ENCODE measurements around the gene SIPA1L2.

The SIPA1L2 gene

GRCh38 chr1:232630047-232630893 is at the start of gene SIPA1L2 (continued):
- peak; percentile 31 for TF ChIP-seq SP3 (tag by site-specific recombination; IDR thresholded peaks at IDR 0.05)
- no peak for TF ChIP-seq ZNF169 (tag by site-specific recombination; IDR thresholded peaks at IDR 0.05)
- peak; percentile 40 for TF ChIP-seq ZNF654 (tag by site-specific recombination; IDR thresholded peaks at IDR 0.05; ENCODE audit: low read depth)
- peak; percentile 30; the same call in 1 of the 2 replicates for TF ChIP-seq ZSCAN23 (tag by site-specific recombination; IDR thresholded peaks at IDR 0.05)
- peak; percentile 100 for TF ChIP-seq CTCF (tag by site-specific recombination; IDR thresholded peaks at IDR 0.05)
- peak; percentile 70; the same call in 1 of the 2 replicates for TF ChIP-seq ZSCAN5A (tag by site-specific recombination; IDR thresholded peaks at IDR 0.05)
- TF ChIP-seq REPIN1 (tag by site-specific recombination; IDR thresholded peaks at IDR 0.05; ENCODE audit: low read depth), result no peak
- no peak for TF ChIP-seq ZNF792 (tag by site-specific recombination; IDR thresholded peaks at IDR 0.05)
- peak; percentile 94; the same call in 1 of the 2 replicates for TF ChIP-seq KLF8 (tag by site-specific recombination; IDR thresholded peaks at IDR 0.05)
- TF ChIP-seq ZNF138 (tag by site-specific recombination; IDR thresholded peaks at IDR 0.05; ENCODE audit: borderline replicate concordance), result no peak
- TF ChIP-seq ZNF623 (tag by site-specific recombination; IDR thresholded peaks at IDR 0.05), result 0 out of 2 replicates have a peak, but pooled peaks have one; percentile 16
- 0 out of 2 replicates have a peak, but pooled peaks have one; percentile 1 for TF ChIP-seq ZNF16 (tag by site-specific recombination; IDR thresholded peaks at IDR 0.05; ENCODE audit: low read depth)
- no peak for TF ChIP-seq ZNF549 (tag by site-specific recombination; IDR thresholded peaks at IDR 0.05)
- no peak for TF ChIP-seq ZNF350 (tag by site-specific recombination; IDR thresholded peaks at IDR 0.05)
- peak; percentile 55; the same call in 1 of the 2 replicates for TF ChIP-seq ZFP69B (tag by site-specific recombination; IDR thresholded peaks at IDR 0.05)
- TF ChIP-seq BCL6B (tag by site-specific recombination; IDR thresholded peaks at IDR 0.05), result no peak
- no peak for TF ChIP-seq ZNF23 (tag by site-specific recombination; IDR thresholded peaks at IDR 0.05; ENCODE audit: borderline replicate concordance)
- peak; percentile 74; the same call in 1 of the 2 replicates for TF ChIP-seq ZNF639 (tag by site-specific recombination; IDR thresholded peaks at IDR 0.05)
- peak; percentile 94 for TF ChIP-seq ZIC2 (tag by site-specific recombination; IDR thresholded peaks at IDR 0.05)
- TF ChIP-seq ZNF624 (tag by site-specific recombination; IDR thresholded peaks at IDR 0.05), result no peak
- 0 out of 2 replicates have a peak, but pooled peaks have one; percentile 13 for TF ChIP-seq HOXC10 (CRISPR knock-in tag; IDR thresholded peaks at IDR 0.05)
- TF ChIP-seq ZNF280C (tag by site-specific recombination; IDR thresholded peaks at IDR 0.05), result no peak
- TF ChIP-seq TRIM28 (IDR thresholded peaks at IDR 0.05; ENCODE audit: borderline replicate concordance, low read length), result no peak
- peak; percentile 58; the same call in 1 of the 2 replicates for TF ChIP-seq ZNF391 (tag by site-specific recombination; IDR thresholded peaks at IDR 0.05; ENCODE audit: borderline replicate concordance, low read depth)
- peak; percentile 53; the same call in 1 of the 2 replicates for TF ChIP-seq OSR2 (tag by site-specific recombination; IDR thresholded peaks at IDR 0.05)
- TF ChIP-seq ZNF843 (tag by site-specific recombination; IDR thresholded peaks at IDR 0.05), result peak; percentile 71
- peak; percentile 29; the same call in 1 of the 2 replicates for TF ChIP-seq ZBTB21 (tag by site-specific recombination; IDR thresholded peaks at IDR 0.05)
- no peak for TF ChIP-seq PRDM6 (tag by site-specific recombination; IDR thresholded peaks at IDR 0.05)
- TF ChIP-seq GFI1B (tag by site-specific recombination; IDR thresholded peaks at IDR 0.05), result 0 out of 2 replicates have a peak, but pooled peaks have one; percentile 26
- no peak for TF ChIP-seq ZNF184 (tag by site-specific recombination; IDR thresholded peaks at IDR 0.05)

All from HEK293 (cell line).